D721Med (cell line): ENCODE results near the gene CERS2.

ENCODE experiments used
- DNase-seq: peaks from one replicate; pipeline ENCODE4 v3.0.0; 2011; ENCODE audit warnings: low spot score; ENCODE audit not compliant: insufficient read length
- FAIRE-seq: peaks from 2 replicates; lab custom pipeline; 2011; peaks lifted over from hg19 to GRCh38; lab: Jason Lieb, UNC
- CTCF ChIP-seq: IDR thresholded peaks from 2 replicates; pipeline ENCODE4 v1.5.1; 2012; ENCODE audit warnings: mild to moderate bottlenecking, control low read depth; ENCODE audit not compliant: insufficient read depth; ENCODE audit errors: missing control alignments

CERS2 gene

DNA sequence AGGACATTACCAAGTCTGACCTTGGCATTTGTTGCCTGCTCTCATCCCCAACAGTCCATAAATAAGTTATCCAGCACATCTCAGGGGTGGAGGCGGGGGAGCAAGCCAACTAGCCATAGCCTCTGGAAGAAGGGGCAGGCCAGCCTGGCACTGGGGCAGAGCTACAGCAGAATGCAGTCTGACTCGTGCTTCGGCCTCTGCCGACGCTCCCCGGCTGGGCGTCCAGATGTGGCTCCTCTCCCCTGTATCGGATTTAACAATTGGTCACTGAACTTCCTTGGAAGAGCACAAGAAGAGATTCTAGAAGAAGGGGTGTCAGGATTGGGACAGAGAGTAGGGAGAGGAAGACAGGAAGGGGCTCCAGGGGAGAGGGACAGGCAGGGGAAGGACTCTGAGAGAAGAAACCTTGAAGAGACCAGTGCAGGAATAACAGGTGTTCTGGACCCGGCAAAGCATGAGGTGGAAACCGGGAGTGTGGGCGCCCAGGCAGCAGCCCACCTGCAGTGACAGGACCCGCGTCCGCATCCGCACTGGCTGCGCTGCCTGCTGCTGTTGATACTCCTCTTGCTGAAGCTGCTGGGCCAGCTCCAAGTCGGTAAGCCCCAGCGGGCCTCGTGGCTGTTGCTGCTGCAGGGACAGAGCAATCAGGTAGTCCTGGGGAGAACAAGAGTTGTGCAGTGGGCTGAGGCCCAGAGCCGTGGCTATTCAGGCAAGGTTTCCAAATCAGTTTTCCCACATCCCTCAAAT, 22.7 kb upstream of the CERS2 start:
- TF ChIP-seq CTCF = no peak
- FAIRE-seq (no peak), DNase-seq (no peak)

GRCh38 chr1:150995896-150996295, 21.3 kb upstream of the CERS2 start:
- no peak for FAIRE-seq
- DNase-seq = no peak
- peak; percentile 79 for TF ChIP-seq CTCF

GRCh38 chr1:150995460-150995859, 20.8 kb upstream of the CERS2 start:
- TF ChIP-seq CTCF = no peak
- FAIRE-seq (no peak), DNase-seq (no peak)

DNA sequence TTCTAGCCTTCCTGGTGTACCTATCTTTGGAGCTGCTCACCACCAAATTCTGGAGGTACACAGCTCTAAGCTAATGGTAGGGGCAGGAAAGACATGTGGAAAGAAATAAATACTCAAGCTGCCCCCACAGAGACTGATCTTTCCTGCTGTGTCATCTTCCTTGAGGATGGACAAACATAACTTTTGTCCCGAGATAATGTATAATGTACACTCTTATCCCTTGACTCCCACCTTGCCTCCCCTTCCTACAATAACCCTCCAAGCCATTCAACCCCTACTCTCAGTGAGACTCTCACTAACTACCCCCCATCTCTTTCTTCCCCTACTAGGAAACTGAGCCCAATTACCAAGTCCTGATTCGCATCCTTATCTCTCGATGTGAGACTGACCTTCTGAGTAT, 19.6 kb upstream of the CERS2 start:
- no peak for FAIRE-seq
- TF ChIP-seq CTCF = no peak
- no peak for DNase-seq

DNA sequence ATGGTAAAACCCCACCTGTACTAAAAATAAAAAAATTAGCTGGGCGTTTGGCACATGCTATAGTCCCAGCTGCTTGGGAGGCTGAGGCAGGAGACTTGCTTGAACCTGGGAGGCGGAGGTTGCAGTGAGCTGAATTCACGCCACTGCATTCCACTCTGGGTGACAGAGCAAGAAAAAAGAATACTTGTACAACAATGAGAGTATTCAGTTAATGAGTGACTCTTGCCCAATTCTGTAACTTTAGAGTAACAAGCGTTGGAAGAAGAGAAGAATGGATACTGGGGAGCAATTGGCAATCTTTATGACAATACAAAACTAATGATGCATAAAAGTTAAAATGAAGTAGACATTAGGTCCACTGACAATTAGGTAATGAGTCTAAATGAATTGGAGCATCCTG, 18.0 kb upstream of the CERS2 start:
- FAIRE-seq (no peak), DNase-seq (no peak)

DNA sequence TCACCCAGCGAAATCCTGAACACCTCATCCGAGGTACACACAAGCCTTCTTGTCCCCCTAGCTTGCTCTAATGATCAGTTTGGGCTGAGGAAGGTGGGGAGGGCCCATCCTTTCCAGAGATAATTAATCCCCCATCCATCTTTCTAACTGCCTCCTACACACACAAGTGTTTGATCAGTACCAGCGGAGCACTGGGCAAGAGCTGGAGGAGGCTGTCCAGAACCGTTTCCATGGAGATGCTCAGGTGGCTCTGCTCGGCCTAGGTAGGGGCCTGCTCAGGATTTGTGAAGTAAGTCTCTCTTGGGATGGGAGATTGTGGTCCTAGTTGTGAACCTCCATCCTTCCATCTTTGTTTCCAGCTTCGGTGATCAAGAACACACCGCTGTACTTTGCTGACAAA, 13.3 kb upstream of the CERS2 start:
- no peak for TF ChIP-seq CTCF
- DNase-seq = no peak
- FAIRE-seq = no peak

More for the DNA sequence above, 18.0 kb upstream of the CERS2 start:
- no peak for TF ChIP-seq CTCF

GRCh38 chr1:150985179-150985825, 10.7 kb upstream of the CERS2 start:
- no peak for FAIRE-seq

More at GRCh38 chr1:150985179-150985825, 10.7 kb upstream of the CERS2 start:
- DNase-seq = no peak
- TF ChIP-seq CTCF = no peak
